Activated naive CD8-positive, alpha-beta T cell treated with anti-CD3 and anti-CD28 coated beads, Interleukin-2, amount 10 ng/mL, durations not matched to agents 7 days and 5 days (primary cell): ENCODE data around the gene ZC3H12D. TPM values are rescaled to one million over a fixed set of nuclear protein-coding genes. Genes with fewer than 3 reads are reported as not detected.
"Not testable (repeated sequence)": the region's sequence is repeated elsewhere in the genome, so short reads cannot be mapped to it uniquely, and the experiment has no call there.

Experiments
- ATAC-seq: fragments of 150-1000 bp; cut with Tn5 transposase; one replicate; pipeline ENCODE4 v1.10.0; 2021; ENCODE audit warnings: low read depth, moderate library complexity
- POLR2A ChIA-PET: fragments of 350-600 bp; sonication (Branson Sonifier 250); formaldehyde crosslinking; loops from one replicate; lab custom pipeline; 2021; ENCODE audit warnings: antibody characterized with exemption; lab: Charles Lee
- DNase-seq: peaks from one replicate; pipeline ENCODE4 v3.0.0; 2021
- H3K27ac Mint-ChIP-seq: one replicate; pipeline ENCODE4 v1.8.0; 2022; ENCODE audit warnings: mild to moderate bottlenecking, mixed read lengths
- H3K27me3 Mint-ChIP-seq: one replicate; pipeline ENCODE4 v1.8.0; 2022; ENCODE audit warnings: mild to moderate bottlenecking, moderate library complexity, mixed read lengths
- H3K36me3 Mint-ChIP-seq: one replicate; pipeline ENCODE4 v1.8.0; 2021; ENCODE audit warnings: mild to moderate bottlenecking, mixed read lengths
- H3K4me1 Mint-ChIP-seq: one replicate; pipeline ENCODE4 v1.8.0; 2021; ENCODE audit warnings: mixed read lengths
- H3K4me3 Mint-ChIP-seq: one replicate; pipeline ENCODE4 v1.8.0; 2022; ENCODE audit warnings: mild to moderate bottlenecking, moderate library complexity, mixed read lengths
- H3K9me3 Mint-ChIP-seq: one replicate; pipeline ENCODE4 v1.8.0; 2021; ENCODE audit warnings: mixed read lengths
- total RNA-seq, 2 experiments: library from RNA; stranded (reverse); gene quantifications; one replicate each; pipeline ENCODE4 v1.2.3, GENCODE V29; 2021

ZC3H12D gene
- total RNA-seq, 2 experiments from 2014 or later, result 25.5 to 27.0 TPM

DNA sequence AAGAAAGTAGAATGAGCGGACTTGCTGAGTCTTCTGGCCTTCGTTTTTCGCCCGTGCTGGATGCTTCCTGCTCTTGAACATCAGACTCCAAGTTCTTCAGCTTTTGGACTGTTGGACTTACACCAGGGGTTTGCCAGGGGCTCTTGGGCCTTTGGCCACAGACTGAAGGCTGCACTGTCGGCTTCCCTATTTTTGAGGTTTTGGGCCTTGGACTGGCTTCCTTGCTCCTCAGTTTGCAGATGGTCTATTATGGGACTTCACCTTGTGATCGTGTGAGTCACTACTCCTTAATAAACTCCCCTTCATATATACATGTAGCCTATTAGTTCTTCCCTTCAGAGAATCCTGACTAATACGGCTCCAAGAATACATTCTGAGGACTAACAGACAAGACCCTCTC lies 22.1 kb downstream of the ZC3H12D start:
- peaks cover 12% of the 10 kb centered on the region for H3K36me3 Mint-ChIP-seq
- H3K27ac Mint-ChIP-seq, H3K9me3 Mint-ChIP-seq, ATAC-seq, H3K4me1 Mint-ChIP-seq, H3K27me3 Mint-ChIP-seq, DNase-seq, H3K4me3 Mint-ChIP-seq, POLR2A ChIA-PET: not testable (repeated sequence)

DNA sequence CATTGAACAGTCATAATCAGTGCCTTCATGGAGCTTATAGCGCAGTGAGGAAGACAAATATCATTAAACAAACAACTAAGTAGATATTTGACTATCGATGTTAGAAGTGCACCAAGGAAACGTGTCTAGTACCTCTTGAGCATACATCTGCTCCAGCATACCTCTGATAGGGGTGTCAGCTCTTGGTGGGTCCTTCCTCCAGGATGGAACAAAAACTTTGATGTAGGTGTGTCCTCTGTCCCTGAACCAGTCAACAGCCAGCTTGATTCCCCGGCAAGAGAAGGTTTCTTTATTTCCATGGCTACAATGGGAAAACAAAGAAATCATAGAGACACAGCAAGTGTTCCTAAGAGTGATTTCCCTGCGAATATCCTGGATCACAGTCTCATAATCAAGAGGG lies 23.1 kb downstream of the ZC3H12D start:
- H3K4me1 Mint-ChIP-seq, result peaks cover 1% of the 10 kb centered on the region
- POLR2A ChIA-PET, result no interaction called here
- DNase-seq, result no peak
- no peak overlapping the region for H3K4me3 Mint-ChIP-seq
- H3K9me3 Mint-ChIP-seq, result no peaks in the 10 kb centered on the region
- H3K27me3 Mint-ChIP-seq, result no peaks in the 10 kb centered on the region
- no peak for ATAC-seq
- peaks cover 12% of the 10 kb centered on the region for H3K36me3 Mint-ChIP-seq
- H3K27ac Mint-ChIP-seq, result no peak overlapping the region

DNA sequence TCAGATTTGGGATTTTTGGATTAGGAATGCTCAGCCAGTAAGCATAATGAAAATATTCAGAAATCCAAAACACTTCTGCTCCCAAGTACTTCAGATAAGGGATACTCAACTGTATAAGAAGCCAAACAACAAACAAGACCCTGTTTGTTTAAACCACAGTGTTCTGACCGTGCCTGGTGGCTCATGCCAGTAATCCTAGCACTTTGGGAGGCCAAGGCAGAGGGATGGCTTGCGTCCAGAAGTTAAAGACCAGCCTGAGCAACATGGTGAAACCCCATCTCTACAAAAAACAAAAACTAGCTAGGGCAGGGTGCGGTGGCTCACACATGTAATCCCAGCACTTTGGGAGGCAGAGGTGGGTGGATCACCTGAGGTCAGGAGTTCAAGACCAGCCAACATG lies 24.6 kb downstream of the ZC3H12D start:
- H3K4me1 Mint-ChIP-seq, POLR2A ChIA-PET, H3K27ac Mint-ChIP-seq, H3K27me3 Mint-ChIP-seq, H3K9me3 Mint-ChIP-seq, DNase-seq, H3K4me3 Mint-ChIP-seq, ATAC-seq: not testable (repeated sequence)
- H3K36me3 Mint-ChIP-seq, result peaks cover 12% of the 10 kb centered on the region

DNA sequence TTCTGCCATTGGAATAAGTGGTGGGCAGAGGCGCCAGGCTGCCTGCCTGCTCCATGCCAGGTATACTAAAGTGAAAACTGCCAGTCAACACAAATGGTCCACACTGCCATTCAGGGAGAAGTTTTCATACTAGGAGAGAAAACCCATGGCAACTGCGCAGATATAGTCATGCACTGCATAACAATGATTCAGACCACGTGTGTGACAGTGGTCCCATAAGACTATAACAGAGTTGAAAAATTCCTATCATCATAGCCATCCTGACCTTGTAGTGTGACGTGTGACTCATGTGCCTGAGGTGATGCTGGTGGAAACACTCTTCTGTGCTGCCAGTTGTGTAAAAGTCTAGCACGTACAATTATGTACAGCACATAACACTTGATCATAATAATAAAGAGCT lies 25.1 kb downstream of the ZC3H12D start:
- POLR2A ChIA-PET, result no interaction called here
- no peaks in the 10 kb centered on the region for H3K27me3 Mint-ChIP-seq
- H3K27ac Mint-ChIP-seq, result no peak overlapping the region

DNA sequence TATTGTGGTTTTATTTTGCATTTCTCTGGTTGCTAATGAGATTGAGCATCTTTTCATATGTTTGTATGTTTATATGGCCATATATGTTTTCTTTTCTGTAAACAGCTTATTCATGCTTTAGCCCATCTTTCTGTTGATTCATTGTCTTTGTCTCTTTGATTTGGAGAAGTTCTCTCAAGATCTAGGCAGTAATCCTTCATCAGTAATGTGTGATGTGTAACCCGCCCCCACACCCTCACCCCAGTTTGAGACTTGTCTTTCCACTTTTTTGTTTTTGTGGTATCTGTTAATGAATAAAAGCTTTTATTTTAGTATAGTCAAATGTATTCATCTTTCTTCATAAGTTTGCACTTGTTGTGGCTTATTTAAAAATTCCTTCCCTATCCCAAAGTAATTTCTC lies 26.0 kb downstream of the ZC3H12D start:
- H3K36me3 Mint-ChIP-seq, result peaks cover 11% of the 10 kb centered on the region
- H3K27ac Mint-ChIP-seq, result no peak overlapping the region

More for the DNA sequence above, 25.1 kb downstream of the ZC3H12D start:
- H3K4me1 Mint-ChIP-seq, result peaks cover 1% of the 10 kb centered on the region
- no peak overlapping the region for H3K4me3 Mint-ChIP-seq
- peaks cover 12% of the 10 kb centered on the region for H3K36me3 Mint-ChIP-seq
- H3K9me3 Mint-ChIP-seq, result no peaks in the 10 kb centered on the region
- DNase-seq, result no peak
- ATAC-seq, result no peak

GRCh38 chr6:149458196-149458595 lies 26.6 kb downstream of the ZC3H12D start:
- Mint-ChIP-seq H3K4me3 (no peak overlapping the region), H3K27ac (no peak overlapping the region), H3K4me1 (peaks cover 3% of the 10 kb centered on the region), H3K9me3 (no peaks in the 10 kb centered on the region), H3K36me3 (peaks cover 7% of the 10 kb centered on the region), H3K27me3 (no peaks in the 10 kb centered on the region)
- ATAC-seq, result no peak
- POLR2A ChIA-PET, result no interaction called here
- no peak for DNase-seq

More for the DNA sequence above, 26.0 kb downstream of the ZC3H12D start:
- POLR2A ChIA-PET, result no interaction called here
- Mint-ChIP-seq H3K9me3 (no peaks in the 10 kb centered on the region), H3K27me3 (no peaks in the 10 kb centered on the region), H3K4me3 (no peak overlapping the region), H3K4me1 (peaks cover 3% of the 10 kb centered on the region)
- ATAC-seq (no peak), DNase-seq (no peak)

- H3K9me3 Mint-ChIP-seq, result no peaks in the 10 kb centered on the region
- ATAC-seq (no peak), DNase-seq (no peak)
- no peak overlapping the region for H3K4me3 Mint-ChIP-seq
- H3K4me1 Mint-ChIP-seq, result peaks cover 3% of the 10 kb centered on the region
- H3K36me3 Mint-ChIP-seq, result peaks cover 7% of the 10 kb centered on the region
- POLR2A ChIA-PET, result no interaction called here
- H3K27ac Mint-ChIP-seq, result no peak overlapping the region
- H3K27me3 Mint-ChIP-seq, result no peaks in the 10 kb centered on the region
Measured at GRCh38 chr6:149457316-149457884, 27.4 kb downstream of the ZC3H12D start.

GRCh38 chr6:149456311-149457021 lies 28.3 kb downstream of the ZC3H12D start:
- no peak overlapping the region for H3K27ac Mint-ChIP-seq
- H3K4me3 Mint-ChIP-seq, result no peak overlapping the region
- H3K36me3 Mint-ChIP-seq, result peaks cover 7% of the 10 kb centered on the region
- H3K4me1 Mint-ChIP-seq, result peaks cover 3% of the 10 kb centered on the region
- peaks cover 1% of the 10 kb centered on the region for H3K27me3 Mint-ChIP-seq
- no peaks in the 10 kb centered on the region for H3K9me3 Mint-ChIP-seq
- POLR2A ChIA-PET, result no interaction called here
- ATAC-seq (no peak), DNase-seq (no peak)

GRCh38 chr6:149455031-149455732 lies 29.6 kb downstream of the ZC3H12D start:
- ATAC-seq, result no peak
- POLR2A ChIA-PET, result no interaction called here
- no peak overlapping the region for H3K4me3 Mint-ChIP-seq
- peaks cover 3% of the 10 kb centered on the region for H3K4me1 Mint-ChIP-seq
- peaks cover 7% of the 10 kb centered on the region for H3K36me3 Mint-ChIP-seq
- H3K27ac Mint-ChIP-seq, result no peak overlapping the region
- no peaks in the 10 kb centered on the region for H3K9me3 Mint-ChIP-seq
- peaks cover 1% of the 10 kb centered on the region for H3K27me3 Mint-ChIP-seq
- DNase-seq, result no peak

- Mint-ChIP-seq H3K4me1 (peaks cover 3% of the 10 kb centered on the region), H3K36me3 (peaks cover 5% of the 10 kb centered on the region)
Measured at GRCh38 chr6:149454346-149454848, 30.4 kb downstream of the ZC3H12D start.

GRCh38 chr6:149453597-149454345 lies 31.0 kb downstream of the ZC3H12D start:
- peak; percentile 4 for DNase-seq
- Mint-ChIP-seq H3K9me3 (no peaks in the 10 kb centered on the region), H3K36me3 (peaks cover 1% of the 10 kb centered on the region), H3K27ac (no peak overlapping the region), H3K4me3 (no peak overlapping the region), H3K4me1 (peaks cover 3% of the 10 kb centered on the region), H3K27me3 (peaks cover 1% of the 10 kb centered on the region)
- no peak for ATAC-seq
- POLR2A ChIA-PET, result no interaction called here

More at GRCh38 chr6:149454346-149454848, 30.4 kb downstream of the ZC3H12D start:
- POLR2A ChIA-PET, result no interaction called here
- no peak overlapping the region for H3K27ac Mint-ChIP-seq
- ATAC-seq, result no peak
- DNase-seq, result peak; percentile 21
- no peak overlapping the region for H3K4me3 Mint-ChIP-seq
- H3K9me3 Mint-ChIP-seq, result no peaks in the 10 kb centered on the region
- H3K27me3 Mint-ChIP-seq, result peaks cover 1% of the 10 kb centered on the region

DNA sequence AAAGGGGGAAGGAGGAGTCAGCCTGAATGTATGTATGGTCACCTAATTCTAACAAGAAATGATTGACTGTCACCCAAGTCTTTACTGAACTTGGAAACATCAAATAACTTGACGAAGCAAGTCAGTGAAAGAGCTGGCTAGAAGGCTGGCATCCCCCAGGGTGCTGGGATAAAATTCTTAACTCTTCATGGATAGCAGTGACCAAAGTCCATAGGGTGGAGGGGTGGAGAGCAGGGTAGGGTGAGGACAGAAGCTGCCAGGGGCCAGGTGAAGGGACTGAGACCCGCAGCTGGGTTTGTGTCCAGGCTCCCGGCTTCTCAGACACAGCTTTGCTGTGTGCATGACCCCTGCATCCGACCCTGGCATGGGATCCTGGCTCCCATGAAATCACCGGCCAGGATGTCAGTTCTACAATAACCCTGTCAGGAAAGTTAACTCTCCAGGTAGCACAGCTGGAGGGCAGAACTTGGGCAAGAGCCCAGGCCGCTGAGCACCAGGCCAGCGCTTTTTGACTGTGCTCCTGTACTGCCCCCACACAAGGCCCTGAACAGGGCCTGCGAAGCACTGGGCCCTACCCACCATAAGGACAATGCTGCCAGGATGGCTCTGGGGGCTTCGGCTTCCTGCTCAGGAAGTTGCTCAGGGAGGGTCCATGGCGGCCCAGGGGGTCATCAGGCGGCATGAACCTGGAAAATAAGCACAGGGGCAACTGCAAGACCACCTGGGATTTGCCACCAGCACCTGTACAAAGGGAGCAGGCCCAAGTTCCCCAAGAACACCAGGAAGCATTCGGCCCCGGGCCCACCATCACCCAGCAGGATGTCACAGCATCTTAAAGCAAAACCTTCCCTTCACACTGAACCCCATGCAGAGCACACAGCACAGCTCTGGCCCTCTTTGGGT lies 32.5 kb downstream of the ZC3H12D start:
- H3K27me3 Mint-ChIP-seq, result peaks cover 1% of the 10 kb centered on the region
- POLR2A ChIA-PET, result interaction anchor here (0.7 kb wide), 1 partner anchor 23 kb away, joined by 7 read pairs; no protein-coding TSS in a partner anchor
- no peak for ATAC-seq
- no peaks in the 10 kb centered on the region for H3K36me3 Mint-ChIP-seq
- no peaks in the 10 kb centered on the region for H3K9me3 Mint-ChIP-seq
- no peak overlapping the region for H3K4me3 Mint-ChIP-seq
- H3K27ac Mint-ChIP-seq, result no peak overlapping the region
- peaks cover 2% of the 10 kb centered on the region for H3K4me1 Mint-ChIP-seq
- DNase-seq, result peak; percentile 22
